EH (cell line): ENCODE results near the gene PTGS1.
"Not testable (repeated sequence)": the region's sequence is repeated elsewhere in the genome, so short reads cannot be mapped to it uniquely, and the experiment has no call there.

Source experiments
- DNase-seq: peaks from one replicate; pipeline ENCODE4 v3.0.0-alpha.2; 2015; ENCODE audit warnings: low read depth

The PTGS1 gene

GRCh38 chr9:122370869-122371755 lies at the start of gene PTGS1:
TSS of gene PTGS1 (plus strand) at chr9:122371024. CDS start at chr9:122371085, 61 bp downstream.
- peak; percentile 63 for DNase-seq

DNA sequence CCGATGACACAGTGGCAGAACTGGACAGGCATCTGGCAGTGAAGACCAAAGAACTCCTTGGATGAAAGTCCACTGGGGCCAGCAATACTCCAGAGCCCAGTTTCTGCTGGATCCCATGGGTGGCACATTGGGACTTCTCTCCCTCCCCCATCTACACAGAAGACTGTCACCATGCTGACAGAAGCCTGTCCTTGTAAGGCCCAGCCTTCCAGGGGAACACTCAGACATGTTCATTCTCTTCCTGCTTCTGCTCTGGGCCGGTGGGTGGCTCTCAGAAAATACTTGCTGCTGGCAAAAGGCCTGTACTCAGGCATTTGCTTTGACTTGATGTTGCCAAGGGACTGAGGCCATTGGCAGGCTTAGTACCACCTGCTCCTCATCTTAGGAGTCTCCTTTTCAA lies 48.3 kb upstream of the PTGS1 start:
- no peak for DNase-seq

DNA sequence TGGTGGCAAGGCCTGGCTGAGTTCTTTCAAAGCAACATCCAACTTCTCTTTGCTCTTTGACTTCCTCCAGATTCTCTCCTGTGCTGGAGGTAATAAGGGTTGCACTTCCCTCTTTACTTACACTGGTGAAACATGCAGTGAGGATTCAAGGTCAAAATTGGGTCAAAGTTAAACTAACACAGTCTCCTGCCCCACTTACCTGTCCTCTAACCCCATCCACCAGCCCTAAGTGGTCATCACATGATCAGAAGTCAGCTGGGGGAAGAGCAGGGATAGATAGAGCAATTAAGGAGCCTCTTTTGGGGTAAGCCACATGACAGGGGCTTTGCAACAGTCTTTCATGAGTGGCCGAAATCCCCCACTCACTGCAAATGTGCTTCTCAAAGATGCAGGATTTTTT lies 46.2 kb upstream of the PTGS1 start:
- not testable (repeated sequence) for DNase-seq

DNA sequence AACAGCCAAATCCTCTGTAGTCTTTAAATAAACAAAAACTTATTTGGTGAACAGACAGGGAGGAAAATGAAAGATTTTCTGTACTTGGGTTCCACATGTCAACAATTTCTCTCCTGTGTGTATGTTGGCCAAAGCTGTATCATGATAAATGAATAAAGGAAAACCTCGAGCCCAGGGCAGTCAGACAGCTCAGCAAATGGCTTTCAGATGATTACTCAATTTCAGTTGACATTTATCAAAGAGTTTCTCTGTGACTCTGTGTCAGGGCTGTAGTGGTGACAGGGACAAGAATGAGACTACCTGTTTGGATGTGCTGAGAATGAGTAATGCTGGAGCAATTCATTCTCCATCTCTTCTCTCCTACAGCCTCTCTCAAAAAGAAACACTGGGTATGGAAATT lies 45.7 kb upstream of the PTGS1 start:
- DNase-seq: peak; percentile 31

DNA sequence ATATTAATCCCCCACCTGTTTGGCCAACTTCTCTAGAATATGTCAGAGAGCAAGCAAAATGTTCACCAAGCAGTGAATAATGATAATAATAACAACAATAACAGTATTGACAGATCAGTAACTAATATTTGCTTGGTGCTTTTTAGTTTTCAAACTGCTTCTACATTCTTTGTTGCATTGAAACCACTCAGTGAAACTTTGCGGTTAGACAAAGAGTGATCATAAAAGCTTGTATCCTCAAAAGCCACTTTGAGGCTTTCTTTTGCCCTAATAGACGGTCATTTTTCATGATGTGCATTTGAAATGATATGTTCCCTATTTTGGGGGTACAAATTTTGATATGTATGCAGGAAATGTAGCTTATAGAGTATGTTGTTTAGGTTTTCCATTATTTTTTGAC lies 43.6 kb upstream of the PTGS1 start:
- no peak for DNase-seq

DNA sequence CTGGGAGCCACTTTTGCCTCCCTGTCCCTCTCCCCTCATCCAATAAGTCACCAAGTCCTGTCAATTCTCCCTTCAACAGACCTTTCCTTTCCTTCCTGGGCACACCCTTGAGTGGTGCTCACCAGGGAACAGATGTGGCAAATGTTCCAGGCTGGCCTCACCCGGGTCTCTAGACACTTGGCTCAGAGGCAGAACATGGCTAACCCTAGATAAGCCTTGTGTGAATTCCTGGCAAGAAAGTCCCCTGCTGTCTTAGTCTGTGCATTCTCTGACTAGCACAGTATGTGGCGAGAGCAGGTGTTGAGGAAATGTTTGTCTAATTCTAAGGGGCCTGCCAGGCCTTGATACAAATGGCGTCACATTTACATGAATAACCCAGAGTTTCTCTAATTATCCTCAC lies 41.2 kb upstream of the PTGS1 start:
- no peak for DNase-seq

DNA sequence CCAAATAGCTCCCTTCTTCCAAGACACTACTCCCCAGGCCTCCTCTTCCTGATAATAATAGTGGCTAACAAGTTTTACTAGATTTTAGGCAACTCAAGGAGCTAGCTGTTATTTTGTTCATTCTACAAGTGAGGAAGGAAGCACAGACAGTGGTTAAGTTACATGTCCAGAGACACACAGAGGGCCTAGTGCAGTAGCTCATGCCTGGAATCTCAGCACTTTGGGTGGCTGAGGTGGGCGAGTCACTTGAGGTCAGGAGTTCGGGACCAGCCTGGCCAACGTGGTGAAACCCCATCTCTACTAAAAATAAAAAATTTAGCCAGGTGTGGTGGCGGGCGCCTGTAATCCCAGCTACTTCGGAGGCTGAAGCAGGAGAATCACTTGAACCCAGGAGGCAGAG lies 40.4 kb upstream of the PTGS1 start:
- peak; percentile 9 for DNase-seq

- no peak for DNase-seq
Measured at GRCh38 chr9:122331523-122331927, 39.3 kb upstream of the PTGS1 start.

GRCh38 chr9:122332083-122332482 lies 38.7 kb upstream of the PTGS1 start:
- DNase-seq: no peak

DNA sequence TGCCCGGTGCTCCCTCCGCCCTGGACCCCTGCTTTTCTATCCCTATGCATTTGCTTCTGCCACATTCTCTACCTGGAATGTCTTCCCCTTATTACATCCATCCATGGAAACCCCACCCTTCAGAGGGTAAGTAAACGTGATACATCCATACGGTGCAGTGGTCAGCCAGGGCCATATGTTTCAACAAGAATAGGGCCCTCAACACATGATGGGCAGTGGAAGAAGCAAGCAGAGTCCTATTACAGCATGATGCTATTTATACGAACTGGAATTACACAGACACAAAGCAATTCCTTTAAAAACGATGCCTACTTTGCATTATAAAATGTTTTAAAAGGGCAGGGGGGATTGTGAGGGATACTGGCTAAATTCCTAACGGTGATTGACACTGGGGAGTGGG lies 38.2 kb upstream of the PTGS1 start:
- DNase-seq: no peak

DNA sequence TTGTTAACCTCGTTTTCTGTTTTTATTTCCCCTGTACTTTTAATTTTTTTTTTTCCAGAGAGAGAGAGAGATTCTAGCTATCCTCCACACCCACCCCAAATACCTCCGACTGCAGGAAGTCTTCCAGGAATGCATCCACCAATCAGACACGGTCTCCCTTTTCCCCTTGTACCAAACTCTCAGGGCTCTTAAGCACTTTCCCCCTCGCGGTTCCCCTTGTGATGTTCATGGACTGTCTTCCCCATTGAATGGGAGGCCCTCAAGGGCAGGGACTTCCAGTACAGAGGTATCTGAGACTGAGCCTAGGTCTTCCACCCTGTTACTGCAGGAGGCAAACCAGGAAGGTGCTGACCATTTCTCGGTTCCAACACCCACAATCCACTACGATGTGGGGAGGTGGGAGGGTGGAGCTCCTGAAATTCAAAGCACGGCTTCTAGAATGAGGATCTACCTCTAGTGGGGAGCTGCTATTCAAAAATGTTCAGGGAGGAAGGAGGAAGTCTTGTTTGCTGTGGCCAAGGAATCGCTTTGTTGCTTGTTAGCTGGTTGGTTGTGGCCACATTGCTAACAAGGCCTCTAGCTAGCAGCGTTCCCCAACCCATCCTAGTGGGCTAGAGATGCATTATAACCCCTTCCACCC lies 37.5 kb upstream of the PTGS1 start:
- no peak for DNase-seq

- peak; percentile 40 for DNase-seq
Measured at GRCh38 chr9:122334916-122335315, 35.9 kb upstream of the PTGS1 start.

GRCh38 chr9:122336189-122336588 lies 34.6 kb upstream of the PTGS1 start:
- DNase-seq: no peak

- DNase-seq: no peak
Measured at GRCh38 chr9:122336866-122337555, 33.8 kb upstream of the PTGS1 start.

GRCh38 chr9:122337556-122337929 lies 33.3 kb upstream of the PTGS1 start:
- DNase-seq: no peak

GRCh38 chr9:122338536-122338935 lies 32.3 kb upstream of the PTGS1 start:
- no peak for DNase-seq

DNA sequence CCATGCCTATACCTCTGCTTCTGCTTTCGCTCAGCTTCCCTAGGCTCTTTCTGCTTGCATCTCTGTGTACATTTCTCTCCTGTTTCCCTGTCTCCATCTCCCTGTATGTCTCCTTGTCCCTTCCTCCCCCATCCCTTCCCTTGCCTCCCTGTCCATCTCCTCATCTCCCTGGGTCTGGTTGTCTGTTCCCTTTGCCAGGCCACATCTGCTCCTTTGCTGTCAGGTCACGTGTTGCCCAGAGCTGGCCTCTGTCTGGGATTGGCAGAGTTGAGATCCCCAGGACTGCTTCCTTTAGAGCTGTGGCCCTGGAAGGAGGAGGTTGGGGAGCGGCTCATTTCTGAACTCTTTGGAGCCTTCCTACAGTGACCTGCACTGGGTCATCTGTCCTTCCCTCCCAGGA lies 31.8 kb upstream of the PTGS1 start:
- DNase-seq: no peak

GRCh38 chr9:122339579-122339978 lies 31.2 kb upstream of the PTGS1 start:
- no peak for DNase-seq

DNA sequence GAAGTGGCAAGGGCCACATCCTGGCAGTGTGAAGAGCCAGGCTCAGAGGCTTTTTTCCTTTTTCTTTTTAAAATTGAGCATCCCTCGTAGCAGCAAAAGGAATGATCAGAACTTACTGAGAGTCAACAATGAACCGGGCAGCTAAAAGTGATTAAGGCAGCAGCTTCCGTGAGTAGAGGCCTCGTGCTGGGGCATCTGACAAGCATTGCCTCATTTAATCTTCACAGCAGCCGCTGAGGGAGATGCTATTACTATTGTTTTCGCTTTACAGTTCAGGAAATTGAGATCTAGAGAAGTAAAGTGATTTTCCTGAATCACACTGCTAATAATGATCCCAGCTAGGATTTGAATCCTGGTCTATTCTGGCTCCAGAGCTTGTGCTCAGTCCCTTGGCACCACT lies 30.7 kb upstream of the PTGS1 start:
- peak; percentile 19 for DNase-seq

DNA sequence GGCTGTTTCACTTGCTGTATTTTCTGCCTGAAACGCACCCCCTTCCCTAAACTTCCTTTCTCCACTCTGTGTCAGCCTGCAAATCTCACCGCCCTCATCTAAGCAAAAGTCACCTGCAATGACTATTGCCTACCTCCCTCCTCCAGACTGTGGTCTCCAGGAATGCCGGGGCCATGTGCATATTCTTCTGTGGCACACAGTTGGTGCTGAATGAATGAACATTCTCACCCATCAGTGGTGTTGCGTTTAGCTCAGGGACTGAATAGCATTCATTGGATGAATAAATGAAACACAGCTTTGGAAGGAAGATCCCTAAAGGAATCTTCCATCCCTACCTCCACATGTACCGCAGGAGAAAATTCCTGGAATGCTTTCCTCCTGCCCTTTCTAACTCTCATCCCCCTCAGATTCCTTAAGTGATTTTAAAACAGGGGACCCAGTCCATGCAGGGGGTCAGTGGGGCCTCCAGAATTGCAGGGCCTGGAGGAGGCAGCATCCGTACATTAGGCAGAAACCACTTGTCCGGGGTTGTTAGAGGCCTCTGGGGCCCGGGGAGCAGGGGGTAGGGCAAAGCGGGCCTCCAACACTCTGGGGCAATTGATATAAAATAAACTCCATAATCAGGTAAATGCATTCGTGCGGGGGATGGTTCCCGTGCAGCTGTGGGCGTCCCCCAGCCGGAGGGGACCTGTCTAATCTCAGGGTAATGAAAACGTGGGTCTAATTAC lies 28.3 kb upstream of the PTGS1 start:
- DNase-seq: no peak

DNA sequence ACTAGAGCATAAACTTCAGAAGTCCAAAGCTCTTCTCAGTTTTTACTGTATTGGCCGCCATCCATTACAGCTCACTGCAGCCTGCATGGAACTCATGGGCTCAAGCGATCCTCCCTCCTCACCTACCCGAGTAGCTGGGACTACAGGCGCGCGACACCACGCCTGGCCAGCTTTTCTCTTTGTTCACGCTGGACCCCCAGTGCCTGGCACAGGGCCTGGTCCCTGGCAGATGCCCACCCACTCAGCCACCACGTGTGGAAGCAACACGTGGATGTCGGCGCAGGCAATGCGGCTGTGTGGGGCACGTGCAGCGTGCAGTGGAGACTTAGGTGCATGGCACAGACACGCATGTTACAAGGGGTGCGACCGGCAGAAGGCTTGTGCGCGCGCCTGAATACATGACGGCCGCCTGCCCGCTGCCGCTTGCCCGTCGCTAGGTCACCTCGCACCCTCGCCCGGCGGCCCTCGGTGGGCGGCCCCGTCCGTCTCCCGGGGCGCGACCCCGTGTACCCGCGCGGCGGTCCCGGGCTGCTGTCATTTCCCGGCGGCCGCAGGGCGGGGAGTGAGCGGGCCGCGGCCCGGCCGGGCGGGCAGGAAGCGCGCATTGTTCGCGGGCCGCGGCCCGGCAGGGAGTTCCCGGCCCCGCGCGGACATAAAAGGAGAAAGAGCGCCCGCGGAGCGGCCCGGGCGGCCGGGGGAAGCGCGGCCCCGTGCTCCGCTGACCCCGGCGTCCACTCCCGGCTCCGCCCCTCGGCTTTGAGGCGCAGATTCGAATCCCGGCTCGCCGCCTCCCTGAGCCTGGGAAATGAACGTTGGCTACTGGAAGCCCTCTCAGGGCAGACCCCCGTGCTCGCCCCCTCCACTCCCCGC lies 24.1 kb upstream of the PTGS1 start:
- peak; percentile 51 for DNase-seq
